ENCODE data around the gene NNT. TPM values are rescaled to one million over a fixed set of nuclear protein-coding genes. Genes with fewer than 3 reads are reported as not detected.

NNT gene
- total RNA-seq, 1 donor from 2014 or later = 120 TPM

- no peak overlapping the region for H3K4me3 Mint-ChIP-seq (ENCODE audit: unreplicated experiment)
- H3K4me1 Mint-ChIP-seq (ENCODE audit: low read depth) = peaks cover 19% of the 10 kb centered on the region
- peaks cover 12% of the 10 kb centered on the region for H3K9me3 Mint-ChIP-seq (ENCODE audit: low read depth)
- no peak for DNase-seq (ENCODE audit: low spot score)
- TF ChIP-seq CTCF (IDR thresholded peaks at IDR 0.05) = no peak
- H3K36me3 Mint-ChIP-seq (ENCODE audit: low read depth) = peaks cover 11% of the 10 kb centered on the region
- no peaks in the 10 kb centered on the region for H3K27me3 Mint-ChIP-seq (ENCODE audit: low read depth)
- H3K27ac Mint-ChIP-seq (ENCODE audit: unreplicated experiment) = no peak overlapping the region
These were observed 72.4 kb downstream of the NNT start for GRCh38 chr5:43675357-43675756.

- H3K4me1 Mint-ChIP-seq (ENCODE audit: low read depth) = peaks cover 24% of the 10 kb centered on the region
- no peak for DNase-seq (ENCODE audit: low spot score)
- no peaks in the 10 kb centered on the region for H3K27me3 Mint-ChIP-seq (ENCODE audit: low read depth)
- TF ChIP-seq CTCF (IDR thresholded peaks at IDR 0.05) = no peak
- H3K9me3 Mint-ChIP-seq (ENCODE audit: low read depth) = peaks cover 5% of the 10 kb centered on the region
- peaks cover 5% of the 10 kb centered on the region for H3K36me3 Mint-ChIP-seq (ENCODE audit: low read depth)
- no peak overlapping the region for H3K4me3 Mint-ChIP-seq (ENCODE audit: unreplicated experiment)
- H3K27ac Mint-ChIP-seq (ENCODE audit: unreplicated experiment) = no peak overlapping the region
These were observed 73.3 kb downstream of the NNT start for GRCh38 chr5:43676083-43676840.

- no peaks in the 10 kb centered on the region for H3K9me3 Mint-ChIP-seq (ENCODE audit: low read depth)
- TF ChIP-seq CTCF (IDR thresholded peaks at IDR 0.05) = no peak
- no peak overlapping the region for H3K4me3 Mint-ChIP-seq (ENCODE audit: unreplicated experiment)
- H3K36me3 Mint-ChIP-seq (ENCODE audit: low read depth) = peaks cover 1% of the 10 kb centered on the region
- no peaks in the 10 kb centered on the region for H3K27me3 Mint-ChIP-seq (ENCODE audit: low read depth)
- no peak overlapping the region for H3K27ac Mint-ChIP-seq (ENCODE audit: unreplicated experiment)
- DNase-seq (ENCODE audit: low spot score) = no peak
- H3K4me1 Mint-ChIP-seq (ENCODE audit: low read depth) = peaks cover 24% of the 10 kb centered on the region
These were observed 74.3 kb downstream of the NNT start for GRCh38 chr5:43677253-43677652.

- Mint-ChIP-seq H3K36me3 (ENCODE audit: low read depth) (peaks cover 1% of the 10 kb centered on the region), H3K4me1 (ENCODE audit: low read depth) (peaks cover 22% of the 10 kb centered on the region), H3K4me3 (ENCODE audit: unreplicated experiment) (no peak overlapping the region), H3K9me3 (ENCODE audit: low read depth) (no peaks in the 10 kb centered on the region), H3K27me3 (ENCODE audit: low read depth) (no peaks in the 10 kb centered on the region), H3K27ac (ENCODE audit: unreplicated experiment) (no peak overlapping the region)
- no peak for TF ChIP-seq CTCF (IDR thresholded peaks at IDR 0.05)
- no peak for DNase-seq (ENCODE audit: low spot score)
These were observed 76.2 kb downstream of the NNT start for GRCh38 chr5:43679214-43679613.

- Mint-ChIP-seq H3K4me3 (ENCODE audit: unreplicated experiment) (no peak overlapping the region), H3K9me3 (ENCODE audit: low read depth) (no peaks in the 10 kb centered on the region), H3K27me3 (ENCODE audit: low read depth) (no peaks in the 10 kb centered on the region), H3K27ac (ENCODE audit: unreplicated experiment) (no peak overlapping the region), H3K4me1 (ENCODE audit: low read depth) (peaks cover 19% of the 10 kb centered on the region), H3K36me3 (ENCODE audit: low read depth) (peaks cover 3% of the 10 kb centered on the region)
- no peak for DNase-seq (ENCODE audit: low spot score)
- TF ChIP-seq CTCF (IDR thresholded peaks at IDR 0.05) = no peak
These were observed 77.3 kb downstream of the NNT start for GRCh38 chr5:43680286-43680685.

All from chondrocyte (in vitro differentiated cells).